ENCODE results near the gene ZNF574. TPM values are rescaled to one million over a fixed set of nuclear protein-coding genes. Genes with fewer than 3 reads are reported as not detected.

The ZNF574 gene
- total RNA-seq, 1 experiment from 2014 or later, result 15.7 TPM

DNA sequence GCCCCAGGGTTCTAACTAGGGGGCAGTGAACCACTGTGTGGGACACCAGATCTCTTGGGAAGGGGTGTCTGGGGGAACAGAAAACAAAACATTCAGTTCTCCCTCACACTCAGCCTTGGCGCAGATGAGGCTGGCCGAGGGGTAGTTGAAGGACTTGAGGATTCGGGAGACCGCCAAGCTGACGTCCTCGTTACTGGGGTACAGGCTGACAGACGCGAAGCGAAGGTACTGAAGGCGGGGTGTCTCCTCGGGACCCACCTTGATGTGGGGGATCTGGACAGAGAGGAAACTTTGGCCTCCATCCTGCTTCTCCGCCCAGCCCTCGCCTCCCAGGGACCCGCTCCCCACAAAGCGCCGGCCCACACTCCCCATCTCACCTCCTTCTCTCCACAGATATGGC, 13.6 kb upstream of the ZNF574 start:
- Histone ChIP-seq H3K4me3 (ENCODE audit: low read depth in 2 of 2, low read length in 2 of 2) (no peak overlapping the region), H3K4me1 (ENCODE audit: control insufficient read depth, insufficient read depth, low read length) (no peaks in the 10 kb centered on the region), H3K9me3 (ENCODE audit: control insufficient read depth, insufficient read depth, low read depth, low read length) (no peaks in the 10 kb centered on the region), H3K27ac (ENCODE audit: low read length) (no peak overlapping the region), H3K27me3 (ENCODE audit: control insufficient read depth, insufficient read depth, low read length) (no peaks in the 10 kb centered on the region), H3K36me3 (ENCODE audit: control insufficient read depth, insufficient read depth, low read length) (no peaks in the 10 kb centered on the region)
- no peak for DNase-seq (ENCODE audit: low read depth, low spot score)
- ATAC-seq, result no peak
- POLR2A ChIA-PET, result no interaction called here
- in situ Hi-C loops (cut with HindIII; ENCODE audit: low pct_unique_long_range_greater_than_20kb, low sequenced_read_pairs), result no loop called here
- CTCF ChIA-PET, result no interaction called here
- BruUV-seq (replicated peaks), result no TSS peak
- no peak for TF ChIP-seq CTCF (IDR thresholded peaks at IDR 0.05)
- TF ChIP-seq, protein P1, sequence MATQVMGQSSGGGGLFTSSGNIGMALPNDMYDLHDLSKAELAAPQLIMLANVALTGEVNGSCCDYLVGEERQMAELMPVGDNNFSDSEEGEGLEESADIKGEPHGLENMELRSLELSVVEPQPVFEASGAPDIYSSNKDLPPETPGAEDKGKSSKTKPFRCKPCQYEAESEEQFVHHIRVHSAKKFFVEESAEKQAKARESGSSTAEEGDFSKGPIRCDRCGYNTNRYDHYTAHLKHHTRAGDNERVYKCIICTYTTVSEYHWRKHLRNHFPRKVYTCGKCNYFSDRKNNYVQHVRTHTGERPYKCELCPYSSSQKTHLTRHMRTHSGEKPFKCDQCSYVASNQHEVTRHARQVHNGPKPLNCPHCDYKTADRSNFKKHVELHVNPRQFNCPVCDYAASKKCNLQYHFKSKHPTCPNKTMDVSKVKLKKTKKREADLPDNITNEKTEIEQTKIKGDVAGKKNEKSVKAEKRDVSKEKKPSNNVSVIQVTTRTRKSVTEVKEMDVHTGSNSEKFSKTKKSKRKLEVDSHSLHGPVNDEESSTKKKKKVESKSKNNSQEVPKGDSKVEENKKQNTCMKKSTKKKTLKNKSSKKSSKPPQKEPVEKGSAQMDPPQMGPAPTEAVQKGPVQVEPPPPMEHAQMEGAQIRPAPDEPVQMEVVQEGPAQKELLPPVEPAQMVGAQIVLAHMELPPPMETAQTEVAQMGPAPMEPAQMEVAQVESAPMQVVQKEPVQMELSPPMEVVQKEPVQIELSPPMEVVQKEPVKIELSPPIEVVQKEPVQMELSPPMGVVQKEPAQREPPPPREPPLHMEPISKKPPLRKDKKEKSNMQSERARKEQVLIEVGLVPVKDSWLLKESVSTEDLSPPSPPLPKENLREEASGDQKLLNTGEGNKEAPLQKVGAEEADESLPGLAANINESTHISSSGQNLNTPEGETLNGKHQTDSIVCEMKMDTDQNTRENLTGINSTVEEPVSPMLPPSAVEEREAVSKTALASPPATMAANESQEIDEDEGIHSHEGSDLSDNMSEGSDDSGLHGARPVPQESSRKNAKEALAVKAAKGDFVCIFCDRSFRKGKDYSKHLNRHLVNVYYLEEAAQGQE (IDR thresholded peaks at IDR 0.05; ENCODE audit: insufficient read depth in 1 of 2, low read depth in 2 of 2, low read length in 1 of 2), result no peak
- no peak for TF ChIP-seq TCF7L2 (IDR thresholded peaks at IDR 0.05; ENCODE audit: low read depth, low read length)
- no peak for TF ChIP-seq SIN3A (IDR thresholded peaks at IDR 0.05; ENCODE audit: borderline replicate concordance, insufficient read depth, low read depth, low read length)
- TF ChIP-seq POLR2AphosphoS5 (IDR thresholded peaks at IDR 0.05; ENCODE audit: low read depth, low read length), result no peak
- intact Hi-C loops (cut with micrococcal nuclease; ENCODE audit: unreplicated experiment), result no loop called here

GRCh38 chr19:42064432-42064831, 11.5 kb upstream of the ZNF574 start:
- no peak overlapping the region for H3K27ac ChIP-seq (ENCODE audit: low read length)
- TF ChIP-seq, protein P1 (IDR thresholded peaks at IDR 0.05; ENCODE audit: insufficient read depth in 1 of 2, low read depth in 2 of 2, low read length in 1 of 2), result no peak
- no peak for TF ChIP-seq CTCF (IDR thresholded peaks at IDR 0.05)
- TF ChIP-seq SIN3A (IDR thresholded peaks at IDR 0.05; ENCODE audit: borderline replicate concordance, insufficient read depth, low read depth, low read length), result no peak
- no peak for TF ChIP-seq POLR2AphosphoS5 (IDR thresholded peaks at IDR 0.05; ENCODE audit: low read depth, low read length)
- no peak for TF ChIP-seq TCF7L2 (IDR thresholded peaks at IDR 0.05; ENCODE audit: low read depth, low read length)
- ChIA-PET POLR2A (no interaction called here), CTCF (interaction anchor here (0.6 kb wide), 1 partner anchor 98 kb away, joined by 7 read pairs; no protein-coding TSS in a partner anchor)
- ATAC-seq (no peak), DNase-seq (ENCODE audit: low read depth, low spot score) (no peak)
- no TSS peak for BruUV-seq (replicated peaks)
- no peaks in the 10 kb centered on the region for H3K36me3 ChIP-seq (ENCODE audit: control insufficient read depth, insufficient read depth, low read length)
- in situ Hi-C loops (cut with HindIII; ENCODE audit: low pct_unique_long_range_greater_than_20kb, low sequenced_read_pairs), result no loop called here
- H3K4me3 ChIP-seq (ENCODE audit: low read depth in 2 of 2, low read length in 2 of 2), result no peak overlapping the region
- no peaks in the 10 kb centered on the region for H3K27me3 ChIP-seq (ENCODE audit: control insufficient read depth, insufficient read depth, low read length)
- no peaks in the 10 kb centered on the region for H3K4me1 ChIP-seq (ENCODE audit: control insufficient read depth, insufficient read depth, low read length)
- intact Hi-C loops (cut with micrococcal nuclease; ENCODE audit: unreplicated experiment), result no loop called here
- no peaks in the 10 kb centered on the region for H3K9me3 ChIP-seq (ENCODE audit: control insufficient read depth, insufficient read depth, low read depth, low read length)
